HCT116 (cell line): ENCODE data around the gene ASPRV1. TPM values are rescaled to one million over a fixed set of nuclear protein-coding genes. Genes with fewer than 3 reads are reported as not detected.

ENCODE experiments used
- ATAC-seq: fragments of 200-7000 bp; cut with Tn5 transposase; 2 replicates; pipeline ENCODE4 v1.9.1; 2020; ENCODE audit warnings: mild to moderate bottlenecking, moderate library complexity
- BruUV-seq: library from RNA; stranded (reverse); fragments of 400-500 nt; replicated peaks from 2 replicates; lab custom pipeline; 2021; lab: Mats Ljungman, UMichigan
- CTCF ChIA-PET: fragments of 300-600 bp; sonication (Branson Sonifier 250); formaldehyde crosslinking; loops from one replicate; lab custom pipeline; 2021; ENCODE audit warnings: antibody characterized with exemption; lab: Charles Lee
- POLR2A ChIA-PET: fragments of 300-600, 350-600 bp; sonication (Branson Sonifier 250); formaldehyde crosslinking; loops from one replicate; lab custom pipeline; 2021; ENCODE audit warnings: antibody characterized with exemption; lab: Charles Lee
- RAD21 ChIA-PET, 2 experiments: fragments of 300-600 bp; sonication (Branson Sonifier 250); formaldehyde crosslinking; loops; one replicate each; lab custom pipeline; 2023; ENCODE audit warnings: low total read pairs in 2 of 2; ENCODE audit not compliant: uncharacterized antibody in 2 of 2, unreplicated experiment in 2 of 2, low non-redundant PET in 1 of 2; lab: Charles Lee
- DNase-seq: peaks from one replicate; pipeline ENCODE4 v3.0.0-alpha.2; 2010; ENCODE audit warnings: low read depth, low spot score
- H2AFZ ChIP-seq: fragments of 200-600 bp; shearing (Covaris generic), sonication (generic); 2 replicates; pipeline ENCODE4 v1.6.1; 2017; ENCODE audit warnings: low read depth, mixed run types, mixed read lengths, antibody characterized with exemption, low read length; ENCODE audit not compliant: poor library complexity, severe bottlenecking
- H3K27ac ChIP-seq: 2 replicates; pipeline ENCODE4 v1.5.1; 2012; ENCODE audit warnings: low read depth, low read length
- H3K27me3 ChIP-seq: fragments of 200-600 bp; sonication (generic); 2 replicates; pipeline ENCODE4 v1.6.1; 2016; ENCODE audit warnings: mixed run types, low read length, mixed read lengths; ENCODE audit not compliant: insufficient read depth
- H3K36me3 ChIP-seq, 2 experiments: fragments of 200-500 bp in 1 of 2; fragments of 200-600 bp in 1 of 2; sonication (Bioruptor generic) in 1 of 2; sonication (generic) in 1 of 2; 2 replicates each; pipeline versions ENCODE4 v1.5.1 to v1.6.1; 2014 to 2016; ENCODE audit warnings: low read length in 2 of 2, inconsistent platforms in 1 of 2, mixed read lengths in 1 of 2, mixed run types in 1 of 2; ENCODE audit not compliant: insufficient read depth in 2 of 2, control insufficient read depth in 1 of 2
- H3K4me1 ChIP-seq, 2 experiments: fragments of 200-600 bp in 1 of 2; sonication (generic) in 1 of 2; 2 replicates each; pipeline versions ENCODE4 v1.5.1 to v1.6.1; 2012 to 2017; ENCODE audit warnings: low read length in 2 of 2, inconsistent platforms in 1 of 2, mild to moderate bottlenecking in 1 of 2, mixed read lengths in 1 of 2, mixed run types in 1 of 2, moderate library complexity in 1 of 2; ENCODE audit not compliant: insufficient read depth in 2 of 2, control insufficient read depth in 1 of 2
- H3K4me2 ChIP-seq: fragments of 200-600 bp; sonication (generic); 2 replicates; pipeline ENCODE4 v1.6.1; 2017; ENCODE audit warnings: mixed run types, low read length, mixed read lengths
- H3K4me3 ChIP-seq, 2 experiments: fragments of 200-600 bp in 1 of 2; sonication (generic) in 1 of 2; replicated peaks in 1 of 2; 2 replicates each; pipeline ENCODE4 v1.5.1; 2011 to 2016; ENCODE audit warnings: low read length in 2 of 2, control low read depth in 1 of 2, low read depth in 1 of 2, mild to moderate bottlenecking in 1 of 2, mixed read lengths in 1 of 2, mixed run types in 1 of 2
- H3K79me2 ChIP-seq: fragments of 200-600 bp; sonication (generic); 2 replicates; pipeline ENCODE4 v1.6.1; 2017; ENCODE audit warnings: mild to moderate bottlenecking, mixed run types, low read length, moderate library complexity, mixed read lengths; ENCODE audit not compliant: insufficient read depth
- H3K9ac ChIP-seq: fragments of 200-600 bp; sonication (generic); 2 replicates; pipeline ENCODE4 v1.6.1; 2016; ENCODE audit warnings: low read length, mixed read lengths
- H3K9me2 ChIP-seq: fragments of 200-600 bp; sonication (generic), shearing (Covaris generic); 2 replicates; pipeline ENCODE4 v1.6.1; 2017; ENCODE audit warnings: mixed run types, mild to moderate bottlenecking, moderate library complexity; ENCODE audit not compliant: insufficient read depth
- H3K9me3 ChIP-seq, 2 experiments: fragments of 200-500 bp in 1 of 2; fragments of 200-600 bp in 1 of 2; sonication (Bioruptor generic) in 1 of 2; sonication (generic) in 1 of 2; 2 replicates each; pipeline ENCODE4 v1.6.1; 2014 to 2017; ENCODE audit warnings: low read length in 2 of 2, mixed read lengths in 2 of 2, inconsistent platforms in 1 of 2, low read depth in 1 of 2, mild to moderate bottlenecking in 1 of 2, mixed run types in 1 of 2, moderate library complexity in 1 of 2; ENCODE audit not compliant: control insufficient read depth in 1 of 2, insufficient read depth in 1 of 2
- H4K20me1 ChIP-seq: fragments of 200-600 bp; sonication (generic), shearing (Covaris generic); 2 replicates; pipeline ENCODE4 v1.6.1; 2017; ENCODE audit warnings: mixed run types, mild to moderate bottlenecking, moderate library complexity; ENCODE audit not compliant: insufficient read depth
- ATF3 ChIP-seq: IDR thresholded peaks from 2 replicates; pipeline ENCODE4 v1.6.1; 2012
- CBX3 ChIP-seq: IDR thresholded peaks from 2 replicates; pipeline ENCODE4 v1.6.1; 2012; ENCODE audit warnings: low read depth
- CTCF ChIP-seq, 3 experiments: fragments of 200-600 bp in 1 of 3; sonication (generic) in 1 of 3; IDR thresholded peaks in 2 of 3; conservative IDR thresholded peaks in 1 of 3; 2 replicates each; pipeline ENCODE4 v1.5.1; 2012 to 2017; ENCODE audit warnings: low read depth in 2 of 3, low read length in 2 of 3, antibody characterized with exemption in 1 of 3, borderline replicate concordance in 1 of 3, control low read depth in 1 of 3, mild to moderate bottlenecking in 1 of 3, mixed read lengths in 1 of 3, mixed run types in 1 of 3, moderate library complexity in 1 of 3; ENCODE audit not compliant: insufficient read depth in 1 of 3
- ELF1 ChIP-seq: IDR thresholded peaks from 2 replicates; pipeline ENCODE4 v1.6.1; 2012; ENCODE audit warnings: low read depth, borderline replicate concordance
- EZH2 ChIP-seq: fragments of 200-600 bp; sonication (generic); IDR thresholded peaks from 2 replicates; pipeline ENCODE4 v1.6.1; 2017; ENCODE audit warnings: antibody characterized with exemption, mixed run types
- POLR2AphosphoS5 ChIP-seq: IDR thresholded peaks from 2 replicates; pipeline ENCODE4 v1.6.1; 2011; ENCODE audit warnings: mild to moderate bottlenecking, low read depth, low read length, moderate library complexity
- SRF ChIP-seq: IDR thresholded peaks from 2 replicates; pipeline ENCODE4 v1.6.1; 2012; ENCODE audit warnings: low read depth
- ZBTB33 ChIP-seq: IDR thresholded peaks from 2 replicates; pipeline ENCODE4 v1.6.1; 2011; ENCODE audit warnings: mild to moderate bottlenecking, low read length, moderate library complexity; ENCODE audit not compliant: insufficient replicate concordance; ENCODE audit errors: extremely low read depth
- ZFX ChIP-seq: fragments of 450-650 bp; IDR thresholded peaks from 2 replicates; pipeline ENCODE4 v1.6.1; 2017
- ZNF274 ChIP-seq: fragments of 200-500 bp; sonication (Bioruptor generic); IDR thresholded peaks from 2 replicates; pipeline ENCODE4 v1.6.1; 2014; ENCODE audit warnings: mild to moderate bottlenecking, low read depth, low read length, inconsistent platforms
- intact Hi-C: fragments of 100-400 bp; cut with micrococcal nuclease; formaldehyde crosslinking; loops from 2 replicates; pipeline ENCODE4 v1.10.0; 2022
- total RNA-seq: library from RNA; stranded (reverse); gene quantifications from one replicate; pipeline ENCODE4 v1.2.1, GENCODE V29; 2021; ENCODE audit not compliant: unreplicated experiment

ASPRV1 gene
- total RNA-seq, 1 experiment from 2014 or later, result 1.1 TPM

GRCh38 chr2:69983392-69983966 lies 22.0 kb upstream of the ASPRV1 start (continued):
- no peak for TF ChIP-seq POLR2AphosphoS5
- no peak for TF ChIP-seq ZFX
- no peak for TF ChIP-seq ATF3
- TF ChIP-seq SRF, result no peak
- no peak for TF ChIP-seq CTCF (IDR thresholded peaks at IDR 0.05 in 2 of 3, conservative IDR thresholded peaks at IDR 0.05 in 1 of 3; ENCODE audit: borderline replicate concordance in 1 of 3, insufficient read depth in 1 of 3, low read depth in 2 of 3, low read length in 2 of 3)
- no peak for TF ChIP-seq ZBTB33
- TF ChIP-seq, all 23 proteins: peak for 0

GRCh38 chr2:69979902-69980807 lies 18.7 kb upstream of the ASPRV1 start:
- POLR2A ChIA-PET, result no interaction called here
- no peak for ATAC-seq
- TF ChIP-seq ZBTB33 (no peak), ELF1 (no peak), ATF3 (no peak), CBX3 (no peak), ZNF274 (no peak), EZH2 (no peak)

More at GRCh38 chr2:69979902-69980807, 18.7 kb upstream of the ASPRV1 start:
- Histone ChIP-seq H3K4me1 (no peaks in the 10 kb centered on the region; a peak in 1 of 4 replicates), H3K4me2 (no peak overlapping the region), H3K9me3 (no peaks in the 10 kb centered on the region), H2AFZ (no peak overlapping the region), H3K27me3 (no peaks in the 10 kb centered on the region), H3K27ac (no peak overlapping the region), H3K4me3 (no peak overlapping the region), H3K9me2 (no peaks in the 10 kb centered on the region), H4K20me1 (no peaks in the 10 kb centered on the region), H3K9ac (no peak overlapping the region), H3K79me2 (no peaks in the 10 kb centered on the region), H3K36me3 (no peaks in the 10 kb centered on the region)
- BruUV-seq, result no TSS peak
- ChIA-PET CTCF (no interaction called here), RAD21 (no interaction called here)
- DNase-seq, result no peak
- intact Hi-C loops, result no loop called here
